Esophagus squamous epithelium (tissue), 5 donors: ENCODE data around the gene CCNB3. TPM values are rescaled to one million over a fixed set of nuclear protein-coding genes. Genes with fewer than 3 reads are reported as not detected.

Experiments used
- DNase-seq: peaks from one replicate; lab custom pipeline; 2025; lab: John Stamatoyannopoulos, UW
- H3K27ac ChIP-seq, 4 donors: fragments of 200-600 bp; sonication (generic); one replicate each; pipeline ENCODE4 v1.5.1; 2016 to 2019; ENCODE audit warnings: mild to moderate bottlenecking in 1 of 4
- H3K27me3 ChIP-seq, 4 donors: fragments of 200-600 bp; sonication (generic); 1 replicate in 3 of 4; 2 replicates in 1 of 4; pipeline versions ENCODE4 v1.5.1 to v1.6.0; 2017 to 2021; ENCODE audit warnings: antibody characterized with exemption in 1 of 4
- H3K36me3 ChIP-seq, 3 donors: fragments of 200-600 bp; sonication (generic); one replicate each; pipeline ENCODE4 v1.5.1; 2016 to 2019
- H3K4me1 ChIP-seq, 3 donors: fragments of 200-600 bp; sonication (generic); one replicate each; pipeline ENCODE4 v1.5.1; 2017 to 2019
- H3K4me3 ChIP-seq, 4 donors: fragments of 200-600 bp; sonication (generic); 1 replicate in 3 of 4; 2 replicates in 1 of 4; pipeline ENCODE4 v1.5.1; 2016 to 2019; ENCODE audit warnings: mild to moderate bottlenecking in 2 of 4, moderate library complexity in 1 of 4
- H3K9me3 ChIP-seq, 3 donors: fragments of 200-600 bp; sonication (generic); one replicate each; pipeline ENCODE4 v1.5.1; 2016 to 2019
- CTCF ChIP-seq, 6 experiments: fragments of 450-650 bp in 4 of 6; fragments of 200-600 bp in 2 of 6; sonication (generic) in 2 of 6; IDR thresholded peaks; one replicate each; pipeline ENCODE4 v1.5.1; 2016 to 2019; ENCODE audit warnings: antibody characterized with exemption in 6 of 6, mild to moderate bottlenecking in 4 of 6, moderate library complexity in 4 of 6
- POLR2A ChIP-seq, 4 donors: fragments of 450-650 bp; IDR thresholded peaks; one replicate each; pipeline ENCODE4 v1.6.1; 2017; ENCODE audit warnings: antibody characterized with exemption in 4 of 4, mild to moderate bottlenecking in 4 of 4, moderate library complexity in 3 of 4
- WGBS, 2 donors: methylation state at CpG; one replicate each; pipeline ENCODE4 v1.1.5; 2018; 5-methylcytosine and 5-hydroxymethylcytosine counted together
- intact Hi-C: fragments of 100-400 bp; cut with DNase I; formaldehyde crosslinking; loops from one replicate; pipeline ENCODE4 v1.15.0; 2022
- total RNA-seq, 4 donors: library from RNA; depleted of rRNA; stranded (reverse); fragments of >200 nt; gene quantifications; one replicate each; pipeline ENCODE4 v1.1.0, GENCODE V29; 2016
- donor health status: DM: yes; HTN: yes; CAD: no.

The CCNB3 gene
- total RNA-seq, 4 donors from 2014 or later = 0.32 to 0.57 (median 0.44) TPM

- TF ChIP-seq POLR2A (IDR thresholded peaks at IDR 0.05) (no peak), CTCF (IDR thresholded peaks at IDR 0.05) (no peak)
- no peaks in the 10 kb centered on the region for H3K9me3 ChIP-seq
- no peaks in the 10 kb centered on the region for H3K27me3 ChIP-seq
- H3K4me1 ChIP-seq = peaks cover 0 to 8% (median 0%) of the 10 kb centered on the region in 3 donors
- H3K4me3 ChIP-seq = no peak overlapping the region
- no peak overlapping the region for H3K27ac ChIP-seq
- no peak for DNase-seq
- no peaks in the 10 kb centered on the region for H3K36me3 ChIP-seq
- intact Hi-C loops = no loop called here
- WGBS, 2 donors = 40 to 44% methylated on average over 6 to 9 of the region's 9 CpGs
These were observed 15.5 kb upstream of the CCNB3 start for GRCh38 chrX:50188859-50189600.

- H3K27ac ChIP-seq = no peak overlapping the region
- H3K9me3 ChIP-seq = no peaks in the 10 kb centered on the region
- 50 to 73% methylated on average over 3 to 4 of the region's 4 CpGs for WGBS, 2 donors
- intact Hi-C loops = no loop called here
- H3K4me3 ChIP-seq = no peak overlapping the region
- DNase-seq = no peak
- H3K4me1 ChIP-seq = no peaks in the 10 kb centered on the region
- no peaks in the 10 kb centered on the region for H3K36me3 ChIP-seq
- H3K27me3 ChIP-seq = no peaks in the 10 kb centered on the region
- no peak for TF ChIP-seq POLR2A (IDR thresholded peaks at IDR 0.05)
These were observed 6.2 kb upstream of the CCNB3 start for GRCh38 chrX:50198348-50198747.

- DNase-seq = no peak
- H3K27ac ChIP-seq = no peak within 1 kb of the TSS
- no peaks in the 10 kb centered on the region for H3K36me3 ChIP-seq
- no peak within 1 kb of the TSS for H3K4me3 ChIP-seq
- WGBS, 2 donors = 56% methylated on average over 1 of the region's 1 CpG; no CpG with 5 or more reads in 1 of the 2 donors
- no peaks in the 10 kb centered on the region for H3K27me3 ChIP-seq
- TF ChIP-seq POLR2A (IDR thresholded peaks at IDR 0.05) = no peak
- TF ChIP-seq CTCF (IDR thresholded peaks at IDR 0.05) = no peak
- intact Hi-C loops = no loop called here
- peaks cover 0 to 7% (median 5%) of the 10 kb centered on the region in 3 donors for H3K4me1 ChIP-seq
- no peaks in the 10 kb centered on the region for H3K9me3 ChIP-seq
These were observed 3.7 kb upstream of the CCNB3 start, which contains the start of gene AKAP4 for GRCh38 chrX:50200907-50201306. Gene AKAP4 (minus strand): TSS chrX:50201007. CDS start chrX:50200889, 118 bp downstream.

- Histone ChIP-seq H3K27me3 (no peaks in the 10 kb centered on the region), H3K27ac (no peak overlapping the region), H3K9me3 (no peaks in the 10 kb centered on the region), H3K36me3 (no peaks in the 10 kb centered on the region), H3K4me1 (peaks cover 0 to 7% (median 5%) of the 10 kb centered on the region in 3 donors), H3K4me3 (no peak overlapping the region)
- TF ChIP-seq CTCF (IDR thresholded peaks at IDR 0.05) (no peak), POLR2A (IDR thresholded peaks at IDR 0.05) (no peak)
- DNase-seq = no peak
- WGBS, 2 donors = 36 to 50% methylated on average over 3 of the region's 3 CpGs
- intact Hi-C loops = no loop called here
These were observed 2.0 kb upstream of the CCNB3 start for GRCh38 chrX:50202539-50202938.

- Histone ChIP-seq H3K4me1 (peaks cover 0 to 7% (median 5%) of the 10 kb centered on the region in 3 donors), H3K36me3 (no peaks in the 10 kb centered on the region), H3K27me3 (no peaks in the 10 kb centered on the region), H3K27ac (no peak overlapping the region), H3K9me3 (no peaks in the 10 kb centered on the region), H3K4me3 (no peak overlapping the region)
- intact Hi-C loops = no loop called here
- WGBS, 2 donors = 68 to 73% methylated on average over 9 to 11 of the region's 11 CpGs
- no peak for DNase-seq
- TF ChIP-seq CTCF (IDR thresholded peaks at IDR 0.05) (no peak), POLR2A (IDR thresholded peaks at IDR 0.05) (no peak)
These were observed 2.2 kb downstream of the CCNB3 start for GRCh38 chrX:50206753-50207152.
